GM12878 (cell line): ENCODE measurements around the gene TPRG1. TPM values are rescaled to one million over a fixed set of nuclear protein-coding genes. Genes with fewer than 3 reads are reported as not detected.

ENCODE experiments used
- ATAC-seq: fragments of 200-7000 bp; cut with Tn5 transposase; 3 replicates; pipeline ENCODE4 v1.9.1; 2020; ENCODE audit warnings: mild to moderate bottlenecking, moderate library complexity
- BruUV-seq: library from RNA; stranded (reverse); fragments of 400-500 nt; replicated peaks from 2 replicates; lab custom pipeline; 2021; lab: Mats Ljungman, UMichigan
- CTCF ChIA-PET: fragments of 300-600 bp; sonication (Branson Sonifier 250); formaldehyde crosslinking; extraction: SDS; loops from one replicate; lab custom pipeline; 2021; ENCODE audit warnings: inconsistent platforms; lab: Yijun Ruan, JAX
- POLR2A ChIA-PET: fragments of 350-600 bp; formaldehyde crosslinking; extraction: SDS; loops from one replicate; lab custom pipeline; 2021; ENCODE audit warnings: inconsistent platforms; lab: Charles Lee
- RAD21 ChIA-PET: fragments of 300-600 bp; sonication (Branson Sonifier 250); formaldehyde crosslinking; loops from one replicate; lab custom pipeline; 2023; ENCODE audit warnings: antibody characterized with exemption; ENCODE audit not compliant: unreplicated experiment; lab: Charles Lee
- SMC1A ChIA-PET: fragments of 300-600 bp; sonication (Branson Sonifier 250); formaldehyde crosslinking; loops from one replicate; lab custom pipeline; 2023; ENCODE audit not compliant: unreplicated experiment, uncharacterized antibody; lab: Charles Lee
- DNase-seq: peaks from one replicate; pipeline ENCODE4 v3.0.0-alpha.2; 2011; ENCODE audit warnings: low read depth, low spot score
- FAIRE-seq: peaks from 3 replicates; lab custom pipeline; 2011; peaks lifted over from hg19 to GRCh38; lab: Jason Lieb, UNC
- H2AFZ ChIP-seq: 2 replicates; pipeline ENCODE4 v1.6.0; 2011; ENCODE audit warnings: low read depth, low read length, control low read depth; ENCODE audit not compliant: control insufficient read depth
- H3K27ac ChIP-seq: 2 replicates; pipeline ENCODE4 v1.5.1; 2011; ENCODE audit warnings: control low read depth; ENCODE audit not compliant: control insufficient read depth, insufficient read depth
- H3K27me3 ChIP-seq, 2 experiments: replicated peaks in 1 of 2; 2 replicates each; pipeline versions ENCODE4 v1.6.0 to v1.6.1; 2011; ENCODE audit warnings: low read length in 1 of 2; ENCODE audit not compliant: control insufficient read depth in 2 of 2, insufficient read depth in 2 of 2
- H3K36me3 ChIP-seq, 2 experiments: 2 replicates each; pipeline ENCODE4 v1.5.1; 2011; ENCODE audit warnings: low read length in 1 of 2; ENCODE audit not compliant: control insufficient read depth in 2 of 2, insufficient read depth in 2 of 2
- H3K4me1 ChIP-seq: 2 replicates; pipeline ENCODE4 v1.6.1; 2011; ENCODE audit warnings: mild to moderate bottlenecking, low read length, moderate library complexity, mixed read lengths; ENCODE audit not compliant: control insufficient read depth, insufficient read depth
- H3K4me2 ChIP-seq: 2 replicates; pipeline ENCODE4 v1.6.0; 2011; ENCODE audit warnings: control low read depth; ENCODE audit not compliant: control insufficient read depth, insufficient read depth
- H3K4me3 ChIP-seq: fragments of 200-600 bp; sonication (generic); 2 replicates; pipeline ENCODE4 v1.5.1; 2016
- H3K79me2 ChIP-seq: 2 replicates; pipeline ENCODE4 v1.6.0; 2011; ENCODE audit warnings: low read length; ENCODE audit not compliant: control insufficient read depth, insufficient read depth
- H3K9ac ChIP-seq: 2 replicates; pipeline ENCODE4 v1.8.0; 2011; ENCODE audit warnings: low read length, control low read depth, mixed read lengths; ENCODE audit not compliant: control insufficient read depth, insufficient read depth
- H3K9me3 ChIP-seq: replicated peaks from 3 replicates; pipeline ENCODE4 v1.5.1; 2011; ENCODE audit warnings: mild to moderate bottlenecking, low read length; ENCODE audit not compliant: control insufficient read depth, insufficient read depth
- H4K20me1 ChIP-seq: 2 replicates; pipeline ENCODE4 v1.6.0; 2011; ENCODE audit not compliant: control insufficient read depth, insufficient read depth
- ATF2 ChIP-seq: IDR thresholded peaks from 2 replicates; pipeline ENCODE4 v1.6.1; 2012; ENCODE audit warnings: low read length, inconsistent platforms
- CBX5 ChIP-seq: sonication (generic); IDR thresholded peaks from 2 replicates; pipeline ENCODE4 v1.6.1; 2016; ENCODE audit warnings: low read depth, moderate library complexity, mild to moderate bottlenecking, inconsistent platforms
- CEBPZ ChIP-seq: fragments of 150-350 bp; IDR thresholded peaks from 2 replicates; pipeline ENCODE4 v1.6.1; 2016; ENCODE audit warnings: low read depth, low read length
- CREM ChIP-seq: IDR thresholded peaks from 2 replicates; pipeline ENCODE4 v1.6.1; 2014; ENCODE audit warnings: antibody characterized with exemption, low read depth
- E2F4 ChIP-seq: IDR thresholded peaks from 2 replicates; pipeline ENCODE4 v1.6.1; 2012; ENCODE audit warnings: low read depth, low read length, improper control_type of control experiment
- EP300 ChIP-seq, 2 experiments: fragments of 150-350 bp in 1 of 2; IDR thresholded peaks; 2 replicates each; pipeline ENCODE4 v1.6.1; 2011 to 2012; ENCODE audit warnings: low read depth in 2 of 2, low read length in 2 of 2, borderline replicate concordance in 1 of 2, improper control_type of control experiment in 1 of 2, inconsistent platforms in 1 of 2; ENCODE audit not compliant: control insufficient read depth in 1 of 2
- HDAC2 ChIP-seq: fragments of 200-600 bp; sonication (generic); IDR thresholded peaks from 2 replicates; pipeline ENCODE4 v1.6.1; 2017
- IKZF2 ChIP-seq, 2 experiments: fragments of 450-650 bp; IDR thresholded peaks; 2 replicates each; pipeline ENCODE4 v1.6.1; 2017; ENCODE audit warnings: mild to moderate bottlenecking in 2 of 2, moderate library complexity in 2 of 2
- NRF1 ChIP-seq: conservative IDR thresholded peaks from 2 replicates; pipeline ENCODE4 v1.6.1; 2011; ENCODE audit warnings: mild to moderate bottlenecking, low read depth, low read length, improper control_type of control experiment
- PAX8 ChIP-seq: fragments of 450-650 bp; IDR thresholded peaks from 2 replicates; pipeline ENCODE4 v1.6.1; 2017; ENCODE audit warnings: mild to moderate bottlenecking, moderate library complexity
- POLR2A ChIP-seq: IDR thresholded peaks from 2 replicates; pipeline ENCODE4 v1.6.1; 2011; ENCODE audit warnings: low read depth, mild to moderate bottlenecking, low read length
- POLR2AphosphoS5 ChIP-seq: IDR thresholded peaks from 2 replicates; pipeline ENCODE4 v1.6.1; 2011; ENCODE audit warnings: mild to moderate bottlenecking, low read length, inconsistent platforms
- RELA ChIP-seq: fragments of 450-650 bp; IDR thresholded peaks from 2 replicates; pipeline ENCODE4 v1.8.0; 2014; ENCODE audit warnings: borderline replicate concordance; ENCODE audit not compliant: partially characterized antibody
- SIX5 ChIP-seq: IDR thresholded peaks from 2 replicates; pipeline ENCODE4 v1.6.1; 2011; ENCODE audit warnings: mild to moderate bottlenecking, low read depth, low read length, moderate library complexity; ENCODE audit not compliant: severe bottlenecking
- ZBED1 ChIP-seq: IDR thresholded peaks from 2 replicates; pipeline ENCODE4 v1.6.1; 2016; ENCODE audit warnings: borderline replicate concordance
- WGBS: methylation state at CpG from one replicate; pipeline ENCODE4 v1.1.6; 2016; ENCODE audit warnings: low lambda C conversion rate; ENCODE audit not compliant: insufficient replicate concordance, insufficient coverage; ENCODE audit errors: missing lambda C conversion rate; 5-methylcytosine and 5-hydroxymethylcytosine counted together
- in situ Hi-C: fragments of 300-500 bp; cut with MboI; formaldehyde crosslinking; loops from 9 replicates; pipeline ENCODE4 v1.14.3; 2018; ENCODE audit warnings: mixed read lengths
- intact Hi-C: fragments of 100-400 bp; cut with micrococcal nuclease; formaldehyde crosslinking; loops from one replicate; pipeline ENCODE4 v1.14.2; 2022; ENCODE audit not compliant: unreplicated experiment
- polyA plus RNA-seq, 11 experiments: library from polyadenylated mRNA; depleted of rRNA in 4 of 11; unstranded in 6 of 11; stranded (reverse) in 5 of 11; fragments of >200 nt; fragmentation: Nextera tagmentation in 4 of 11; fragmentation: Illumina TruSeq in 1 of 11; extraction: Ambion mirVana in 4 of 11; extraction: Trizol in 1 of 11; gene quantifications; 1 replicate in 1 of 11; 2 replicates in 10 of 11; pipeline versions ENCODE4 v1.2.1 to v1.2.3, GENCODE V29; 2011 to 2016; ENCODE audit warnings: inconsistent platforms in 2 of 11, missing spikeins in 2 of 11, low read depth in 1 of 11
- total RNA-seq, 4 experiments: library from RNA; depleted of rRNA in 3 of 4; stranded (reverse); fragments of >200 nt in 3 of 4; fragmentation: Illumina TruSeq in 1 of 4; extraction: Trizol in 1 of 4; gene quantifications; 2 replicates each; pipeline versions ENCODE4 v1.2.1 to v1.2.3, GENCODE V29; 2013 to 2021

TPRG1 gene
- total and polyA plus RNA-seq, 10 of the 15 experiments (the other 5 are each of a cell fraction or from before 2014, with no cell fraction given) = 0.26 to 30.7 (median 3.6) TPM

GRCh38 chr3:189324538-189325138, 152.9 kb downstream of the TPRG1 start:
- Histone ChIP-seq H2AFZ (no peak overlapping the region), H3K4me1 (peaks cover 15% of the 10 kb centered on the region), H3K4me3 (no peak overlapping the region), H3K9me3 (peaks cover 3% of the 10 kb centered on the region), H3K27me3 (no peaks in the 10 kb centered on the region), H3K79me2 (no peaks in the 10 kb centered on the region), H3K9ac (no peak overlapping the region), H3K4me2 (peak overlapping the region; percentile 62), H3K27ac (peak overlapping the region; percentile 44; the same call in 1 of the 2 replicates), H4K20me1 (no peaks in the 10 kb centered on the region), H3K36me3 (no peaks in the 10 kb centered on the region; a peak in 1 of 4 replicates)
- BruUV-seq = no TSS peak
- RAD21 ChIA-PET = interaction anchor here (0.8 to 2.3 kb wide), 7 partner anchors 16 to 624 kb away, joined by 3 to 7 read pairs (median 4); no protein-coding TSS in a partner anchor
- CTCF ChIA-PET = interaction anchor here (1.0 to 2.0 kb wide), 5 partner anchors 18 to 637 kb away, joined by 3 to 11 read pairs (median 4); no protein-coding TSS in a partner anchor
- in situ Hi-C loops = no loop called here
- FAIRE-seq (peak; percentile 98), ATAC-seq (peak; percentile 100), DNase-seq (peak; percentile 94)
- intact Hi-C loops = loop anchor here (1.0 kb wide), 2 partner anchors 36 to 70 kb away; no protein-coding TSS in a partner anchor
- SMC1A ChIA-PET = interaction anchor here (0.8 to 2.1 kb wide), 15 partner anchors 9 to 624 kb away, joined by 3 to 11 read pairs (median 6); no protein-coding TSS in a partner anchor
- POLR2A ChIA-PET = interaction anchor here (1.0 to 1.7 kb wide), 2 partner anchors 15 to 17 kb away, joined by 3 to 6 read pairs; no protein-coding TSS in a partner anchor
- 0% methylated on average over 5 of the region's 5 CpGs for WGBS
- peak; percentile 93; the same call in 1 of the 2 replicates for TF ChIP-seq ZBED1
- TF ChIP-seq SIX5 = no peak
- no peak for TF ChIP-seq E2F4
- peak; percentile 92 to 94 for TF ChIP-seq IKZF2 (IDR thresholded peaks at IDR 0.05)
- peak; percentile 68; the same call in 1 of the 2 replicates for TF ChIP-seq CBX5
- TF ChIP-seq HDAC2 = no peak
- no peak for TF ChIP-seq RELA
- peak; percentile 94 for TF ChIP-seq ATF2
- TF ChIP-seq POLR2AphosphoS5 = no peak
- no peak for TF ChIP-seq NRF1
- peak in 1 of 2 experiments; percentile 69; a peak in 1 of 4 replicates for TF ChIP-seq EP300 (IDR thresholded peaks at IDR 0.05; ENCODE audit: borderline replicate concordance in 1 of 2, control insufficient read depth in 1 of 2, low read depth in 2 of 2, low read length in 2 of 2)
- TF ChIP-seq PAX8 = no peak
- TF ChIP-seq CREM = peak; percentile 86
- no peak for TF ChIP-seq POLR2A
- no peak for TF ChIP-seq CEBPZ
